Mammary microvascular endothelial cell (primary cell): ENCODE results near the gene ANKRD26. TPM values are rescaled to one million over a fixed set of nuclear protein-coding genes. Genes with fewer than 3 reads are reported as not detected.

Experiments
- total RNA-seq: library from RNA; depleted of rRNA; stranded (reverse); fragments of >200 nt; gene quantifications from 2 replicates; pipeline ENCODE4 v1.2.3, GENCODE V29; 2015

The ANKRD26 gene
- 3.5 and 4.1 TPM in 2 replicates for total RNA-seq

GRCh38 chr10:27099916-27100812 lies at the start of gene ANKRD26:
Gene ANKRD26, minus strand, starts transcription at chr10:27100494. Its CDS starts 168 bp downstream, at chr10:27100326.

Other genes with a start within 250 kb of the ANKRD26 start
- gene ABI1, start 239.5 kb downstream of the ANKRD26 start, total RNA-seq, result 42.1 and 44.2 TPM in 2 replicates
- gene YME1L1, start 53.9 kb upstream of the ANKRD26 start, total RNA-seq, result 81.2 and 85.7 TPM in 2 replicates
- 19.6 and 22.7 TPM in 2 replicates for gene MASTL, start 54.9 kb upstream of the ANKRD26 start, total RNA-seq
- 15.2 and 16.5 TPM in 2 replicates for gene ACBD5, start 140.3 kb upstream of the ANKRD26 start, total RNA-seq